ENCODE measurements around the gene COBLL1. TPM values are rescaled to one million over a fixed set of nuclear protein-coding genes. Genes with fewer than 3 reads are reported as not detected.

COBLL1 gene
- total RNA-seq, 1 experiment from 2014 or later: 47.0 TPM

- H3K36me3 Mint-ChIP-seq (ENCODE audit: insufficient read depth, unreplicated experiment): no peaks in the 10 kb centered on the region
- DNase-seq (ENCODE audit: unreplicated experiment): no peak
- ChIA-PET CTCF (no interaction called here), POLR2A (no interaction called here)
- intact Hi-C loops (cut with micrococcal nuclease): no loop called here
- H3K27me3 Mint-ChIP-seq (ENCODE audit: insufficient read depth, unreplicated experiment): no peaks in the 10 kb centered on the region
- no peak for TF ChIP-seq CTCF (IDR thresholded peaks at IDR 0.05; ENCODE audit: unreplicated experiment)
- peaks cover 9% of the 10 kb centered on the region for H3K4me1 Mint-ChIP-seq (ENCODE audit: insufficient read depth, unreplicated experiment)
- no TSS peak for BruUV-seq (replicated peaks)
- H3K9me3 Mint-ChIP-seq (ENCODE audit: unreplicated experiment): no peaks in the 10 kb centered on the region
- H3K27ac Mint-ChIP-seq (ENCODE audit: low read depth, unreplicated experiment): no peak overlapping the region
- no peak overlapping the region for H3K4me3 Mint-ChIP-seq (ENCODE audit: unreplicated experiment)
Observed at GRCh38 chr2:164771897-164772296, 69.7 kb downstream of the COBLL1 start.

GRCh38 chr2:164770421-164770916, 71.2 kb downstream of the COBLL1 start:
- no peak for DNase-seq (ENCODE audit: unreplicated experiment)
- intact Hi-C loops (cut with micrococcal nuclease): no loop called here
- BruUV-seq (replicated peaks): no TSS peak
- POLR2A ChIA-PET: interaction anchor here (1.1 kb wide), 1 partner anchor 12 kb away, joined by 4 read pairs; no protein-coding TSS in a partner anchor
- H3K27me3 Mint-ChIP-seq (ENCODE audit: insufficient read depth, unreplicated experiment): no peaks in the 10 kb centered on the region
- H3K36me3 Mint-ChIP-seq (ENCODE audit: insufficient read depth, unreplicated experiment): no peaks in the 10 kb centered on the region
- H3K9me3 Mint-ChIP-seq (ENCODE audit: unreplicated experiment): no peaks in the 10 kb centered on the region
- H3K4me3 Mint-ChIP-seq (ENCODE audit: unreplicated experiment): no peak overlapping the region
- CTCF ChIA-PET: no interaction called here
- H3K4me1 Mint-ChIP-seq (ENCODE audit: insufficient read depth, unreplicated experiment): peaks cover 9% of the 10 kb centered on the region
- no peak for TF ChIP-seq CTCF (IDR thresholded peaks at IDR 0.05; ENCODE audit: unreplicated experiment)
- H3K27ac Mint-ChIP-seq (ENCODE audit: low read depth, unreplicated experiment): no peak overlapping the region

GRCh38 chr2:164766954-164767320, 74.7 kb downstream of the COBLL1 start:
- ChIA-PET POLR2A (interaction anchor here (0.6 to 0.9 kb wide), 2 partner anchors 32 to 74 kb away, joined by 3 read pairs; no protein-coding TSS in a partner anchor), CTCF (no interaction called here)
- no peak for DNase-seq (ENCODE audit: unreplicated experiment)
- H3K27ac Mint-ChIP-seq (ENCODE audit: low read depth, unreplicated experiment): no peak overlapping the region
- BruUV-seq (replicated peaks): no TSS peak
- no peaks in the 10 kb centered on the region for H3K9me3 Mint-ChIP-seq (ENCODE audit: unreplicated experiment)
- peaks cover 11% of the 10 kb centered on the region for H3K4me1 Mint-ChIP-seq (ENCODE audit: insufficient read depth, unreplicated experiment)
- no peaks in the 10 kb centered on the region for H3K27me3 Mint-ChIP-seq (ENCODE audit: insufficient read depth, unreplicated experiment)
- TF ChIP-seq CTCF (IDR thresholded peaks at IDR 0.05; ENCODE audit: unreplicated experiment): no peak
- intact Hi-C loops (cut with micrococcal nuclease): no loop called here
- H3K36me3 Mint-ChIP-seq (ENCODE audit: insufficient read depth, unreplicated experiment): no peaks in the 10 kb centered on the region
- no peak overlapping the region for H3K4me3 Mint-ChIP-seq (ENCODE audit: unreplicated experiment)

GRCh38 chr2:164766216-164766953, 75.2 kb downstream of the COBLL1 start:
- no TSS peak for BruUV-seq (replicated peaks)
- CTCF ChIA-PET: no interaction called here
- H3K9me3 Mint-ChIP-seq (ENCODE audit: unreplicated experiment): no peaks in the 10 kb centered on the region
- intact Hi-C loops (cut with micrococcal nuclease): no loop called here
- no peak for TF ChIP-seq CTCF (IDR thresholded peaks at IDR 0.05; ENCODE audit: unreplicated experiment)
- POLR2A ChIA-PET: interaction anchor here (0.6 kb wide), 1 partner anchor 61 kb away, joined by 3 read pairs; no protein-coding TSS in a partner anchor
- H3K4me1 Mint-ChIP-seq (ENCODE audit: insufficient read depth, unreplicated experiment): peaks cover 16% of the 10 kb centered on the region
- no peak for DNase-seq (ENCODE audit: unreplicated experiment)
- no peak overlapping the region for H3K27ac Mint-ChIP-seq (ENCODE audit: low read depth, unreplicated experiment)
- H3K4me3 Mint-ChIP-seq (ENCODE audit: unreplicated experiment): no peak overlapping the region
- H3K27me3 Mint-ChIP-seq (ENCODE audit: insufficient read depth, unreplicated experiment): no peaks in the 10 kb centered on the region
- H3K36me3 Mint-ChIP-seq (ENCODE audit: insufficient read depth, unreplicated experiment): no peaks in the 10 kb centered on the region

Data from MCF 10A (cell line).